GM12878 (cell line): Measurements from ENCODE around the gene RASA4B. TPM values are rescaled to one million over a fixed set of nuclear protein-coding genes. Genes with fewer than 3 reads are reported as not detected.
A peak's percentile ranks its signal among the peaks of the same experiment; 100 is the strongest.

ENCODE experiments used
- ATAC-seq: fragments of 200-7000 bp; cut with Tn5 transposase; 3 replicates; pipeline ENCODE4 v1.9.1; 2020; ENCODE audit warnings: mild to moderate bottlenecking, moderate library complexity
- BruUV-seq: library from RNA; stranded (reverse); fragments of 400-500 nt; replicated peaks from 2 replicates; lab custom pipeline; 2021; lab: Mats Ljungman, UMichigan
- CTCF ChIA-PET: fragments of 300-600 bp; sonication (Branson Sonifier 250); formaldehyde crosslinking; extraction: SDS; loops from one replicate; lab custom pipeline; 2021; ENCODE audit warnings: inconsistent platforms; lab: Yijun Ruan, JAX
- POLR2A ChIA-PET: fragments of 350-600 bp; formaldehyde crosslinking; extraction: SDS; loops from one replicate; lab custom pipeline; 2021; ENCODE audit warnings: inconsistent platforms; lab: Charles Lee
- RAD21 ChIA-PET: fragments of 300-600 bp; sonication (Branson Sonifier 250); formaldehyde crosslinking; loops from one replicate; lab custom pipeline; 2023; ENCODE audit warnings: antibody characterized with exemption; ENCODE audit not compliant: unreplicated experiment; lab: Charles Lee
- SMC1A ChIA-PET: fragments of 300-600 bp; sonication (Branson Sonifier 250); formaldehyde crosslinking; loops from one replicate; lab custom pipeline; 2023; ENCODE audit not compliant: unreplicated experiment, uncharacterized antibody; lab: Charles Lee
- DNase-seq: peaks from one replicate; pipeline ENCODE4 v3.0.0-alpha.2; 2011; ENCODE audit warnings: low read depth, low spot score
- FAIRE-seq: peaks from 3 replicates; lab custom pipeline; 2011; peaks lifted over from hg19 to GRCh38; lab: Jason Lieb, UNC
- H2AFZ ChIP-seq: 2 replicates; pipeline ENCODE4 v1.6.0; 2011; ENCODE audit warnings: low read depth, low read length, control low read depth; ENCODE audit not compliant: control insufficient read depth
- H3K27ac ChIP-seq: 2 replicates; pipeline ENCODE4 v1.5.1; 2011; ENCODE audit warnings: control low read depth; ENCODE audit not compliant: control insufficient read depth, insufficient read depth
- H3K27me3 ChIP-seq, 2 experiments: replicated peaks in 1 of 2; 2 replicates each; pipeline versions ENCODE4 v1.6.0 to v1.6.1; 2011; ENCODE audit warnings: low read length in 1 of 2; ENCODE audit not compliant: control insufficient read depth in 2 of 2, insufficient read depth in 2 of 2
- H3K36me3 ChIP-seq, 2 experiments: 2 replicates each; pipeline ENCODE4 v1.5.1; 2011; ENCODE audit warnings: low read length in 1 of 2; ENCODE audit not compliant: control insufficient read depth in 2 of 2, insufficient read depth in 2 of 2
- H3K4me1 ChIP-seq: 2 replicates; pipeline ENCODE4 v1.6.1; 2011; ENCODE audit warnings: mild to moderate bottlenecking, low read length, moderate library complexity, mixed read lengths; ENCODE audit not compliant: control insufficient read depth, insufficient read depth
- H3K4me2 ChIP-seq: 2 replicates; pipeline ENCODE4 v1.6.0; 2011; ENCODE audit warnings: control low read depth; ENCODE audit not compliant: control insufficient read depth, insufficient read depth
- H3K4me3 ChIP-seq: fragments of 200-600 bp; sonication (generic); 2 replicates; pipeline ENCODE4 v1.5.1; 2016
- H3K79me2 ChIP-seq: 2 replicates; pipeline ENCODE4 v1.6.0; 2011; ENCODE audit warnings: low read length; ENCODE audit not compliant: control insufficient read depth, insufficient read depth
- H3K9ac ChIP-seq: 2 replicates; pipeline ENCODE4 v1.8.0; 2011; ENCODE audit warnings: low read length, control low read depth, mixed read lengths; ENCODE audit not compliant: control insufficient read depth, insufficient read depth
- H3K9me3 ChIP-seq: replicated peaks from 3 replicates; pipeline ENCODE4 v1.5.1; 2011; ENCODE audit warnings: mild to moderate bottlenecking, low read length; ENCODE audit not compliant: control insufficient read depth, insufficient read depth
- H4K20me1 ChIP-seq: 2 replicates; pipeline ENCODE4 v1.6.0; 2011; ENCODE audit not compliant: control insufficient read depth, insufficient read depth
- BCL11A ChIP-seq: IDR thresholded peaks from 2 replicates; pipeline ENCODE4 v1.6.1; 2011; ENCODE audit warnings: low read depth, low read length
- BHLHE40 ChIP-seq, 2 experiments: fragments of 450-650 bp in 1 of 2; IDR thresholded peaks; 2 replicates each; pipeline ENCODE4 v1.6.1; 2011 to 2017; ENCODE audit warnings: low read depth in 2 of 2, borderline replicate concordance in 1 of 2, improper control_type of control experiment in 1 of 2, low read length in 1 of 2, mild to moderate bottlenecking in 1 of 2
- CHD2 ChIP-seq: IDR thresholded peaks from 2 replicates; pipeline ENCODE4 v1.6.1; 2011; ENCODE audit warnings: low read depth, low read length, improper control_type of control experiment, borderline replicate concordance
- ETV6 ChIP-seq, 2 experiments: fragments of 450-650 bp in 1 of 2; IDR thresholded peaks in 1 of 2; conservative IDR thresholded peaks in 1 of 2; 2 replicates each; pipeline ENCODE4 v1.6.1; 2014; ENCODE audit warnings: antibody characterized with exemption in 1 of 2, borderline replicate concordance in 1 of 2, low read depth in 1 of 2, mild to moderate bottlenecking in 1 of 2, moderate library complexity in 1 of 2
- FOXM1 ChIP-seq: IDR thresholded peaks from 2 replicates; pipeline ENCODE4 v1.6.1; 2012; ENCODE audit warnings: low read depth, mild to moderate bottlenecking, inconsistent platforms, low read length, moderate library complexity
- GABPA ChIP-seq: IDR thresholded peaks from 2 replicates; pipeline ENCODE4 v1.6.1; 2014; ENCODE audit warnings: antibody characterized with exemption, low read depth, mild to moderate bottlenecking, inconsistent platforms
- GATAD2B ChIP-seq: fragments of 450-650 bp; conservative IDR thresholded peaks from 2 replicates; pipeline ENCODE4 v1.6.1; 2017; ENCODE audit warnings: low read depth, mild to moderate bottlenecking, moderate library complexity
- JUNB ChIP-seq: IDR thresholded peaks from 2 replicates; pipeline ENCODE4 v1.6.1; 2016; ENCODE audit warnings: antibody characterized with exemption, mild to moderate bottlenecking
- MLLT1 ChIP-seq: fragments of 450-650 bp; IDR thresholded peaks from 2 replicates; pipeline ENCODE4 v1.6.1; 2016; ENCODE audit warnings: mild to moderate bottlenecking
- MYC ChIP-seq: IDR thresholded peaks from 2 replicates; pipeline ENCODE4 v1.6.1; 2011; ENCODE audit warnings: mild to moderate bottlenecking, low read length, moderate library complexity, inconsistent platforms; ENCODE audit not compliant: insufficient read depth, insufficient replicate concordance, insufficient read length, severe bottlenecking
- PAX5 ChIP-seq: IDR thresholded peaks from 2 replicates; pipeline ENCODE4 v1.6.1; 2011; ENCODE audit warnings: low read depth, low read length, borderline replicate concordance
- SPI1 ChIP-seq: IDR thresholded peaks from 2 replicates; pipeline ENCODE4 v1.6.1; 2011; ENCODE audit warnings: low read depth, mild to moderate bottlenecking, low read length, moderate library complexity, borderline replicate concordance; ENCODE audit not compliant: insufficient read depth
- SUZ12 ChIP-seq: fragments of 200-600 bp; sonication (generic); IDR thresholded peaks from one replicate; pipeline ENCODE4 v1.6.1; 2018; ENCODE audit warnings: antibody characterized with exemption, mild to moderate bottlenecking; ENCODE audit not compliant: unreplicated experiment
- TAF1 ChIP-seq: IDR thresholded peaks from 2 replicates; pipeline ENCODE4 v1.6.1; 2011; ENCODE audit warnings: mild to moderate bottlenecking, low read depth, low read length, borderline replicate concordance
- TCF3 ChIP-seq: IDR thresholded peaks from 2 replicates; pipeline ENCODE4 v1.6.1; 2012; ENCODE audit warnings: low read depth, mild to moderate bottlenecking, low read length, borderline replicate concordance; ENCODE audit not compliant: insufficient read depth
- WGBS: methylation state at CpG from one replicate; pipeline ENCODE4 v1.1.6; 2016; ENCODE audit warnings: low lambda C conversion rate; ENCODE audit not compliant: insufficient replicate concordance, insufficient coverage; ENCODE audit errors: missing lambda C conversion rate; 5-methylcytosine and 5-hydroxymethylcytosine counted together
- in situ Hi-C: fragments of 300-500 bp; cut with MboI; formaldehyde crosslinking; loops from 9 replicates; pipeline ENCODE4 v1.14.3; 2018; ENCODE audit warnings: mixed read lengths
- intact Hi-C: fragments of 100-400 bp; cut with micrococcal nuclease; formaldehyde crosslinking; loops from one replicate; pipeline ENCODE4 v1.14.2; 2022; ENCODE audit not compliant: unreplicated experiment
- polyA plus RNA-seq, 11 experiments: library from polyadenylated mRNA; depleted of rRNA in 4 of 11; unstranded in 6 of 11; stranded (reverse) in 5 of 11; fragments of >200 nt; fragmentation: Nextera tagmentation in 4 of 11; fragmentation: Illumina TruSeq in 1 of 11; extraction: Ambion mirVana in 4 of 11; extraction: Trizol in 1 of 11; gene quantifications; 1 replicate in 1 of 11; 2 replicates in 10 of 11; pipeline versions ENCODE4 v1.2.1 to v1.2.3, GENCODE V29; 2011 to 2016; ENCODE audit warnings: inconsistent platforms in 2 of 11, missing spikeins in 2 of 11, low read depth in 1 of 11
- total RNA-seq, 4 experiments: library from RNA; depleted of rRNA in 3 of 4; stranded (reverse); fragments of >200 nt in 3 of 4; fragmentation: Illumina TruSeq in 1 of 4; extraction: Trizol in 1 of 4; gene quantifications; 2 replicates each; pipeline versions ENCODE4 v1.2.1 to v1.2.3, GENCODE V29; 2013 to 2021

The RASA4B gene
- total and polyA plus RNA-seq, 10 of the 15 experiments (the other 5 are each of a cell fraction or from before 2014, with no cell fraction given): 0.10 to 16.4 (median 6.4) TPM

- TF ChIP-seq GATAD2B: peak; percentile 65; the same call in 1 of the 2 replicates
- TF ChIP-seq TAF1: peak; percentile 77; the same call in 1 of the 2 replicates
- TF ChIP-seq CHD2: peak; percentile 53
- no peak for TF ChIP-seq BCL11A
- TF ChIP-seq SPI1: peak; percentile 42; the same call in 1 of the 2 replicates
Observed at GRCh38 chr7:102464577-102465280, 52.8 kb downstream of the RASA4B start, which contains the start of the genes ALKBH4 and LRWD1 (continued).

- Histone ChIP-seq H4K20me1 (no peaks in the 10 kb centered on the region), H3K9ac (peak overlapping the region; percentile 98), H3K36me3 (peaks cover 5 to 11% of the 10 kb centered on the region in 2 experiments; a peak in 3 of 4 replicates), H3K4me2 (peak overlapping the region; percentile 92), H3K79me2 (peaks cover 33% of the 10 kb centered on the region), H3K27ac (peak overlapping the region; percentile 89), H3K4me3 (peak overlapping the region; percentile 93), H2AFZ (peak overlapping the region; percentile 99), H3K4me1 (peaks cover 15% of the 10 kb centered on the region), H3K27me3 (no peaks in the 10 kb centered on the region), H3K9me3 (no peaks in the 10 kb centered on the region)
- SMC1A ChIA-PET: interaction anchor here (0.8 to 3.2 kb wide), 5 partner anchors 18 to 68 kb away, joined by 3 to 18 read pairs (median 3); partner anchors contain the start of gene PRKRIP1
- in situ Hi-C loops (no loop called here), intact Hi-C loops (no loop called here)
- CTCF ChIA-PET: interaction anchor here (1.0 to 7.0 kb wide), 6 partner anchors 13 to 61 kb away, joined by 3 to 94 read pairs (median 11); partner anchors contain the start of gene POLR2J
- no peak for ATAC-seq
- POLR2A ChIA-PET: interaction anchor here (0.6 to 2.4 kb wide), 7 partner anchors 19 to 559 kb away, joined by 3 to 9 read pairs (median 4); partner anchors contain the start of gene ORAI2
- 22% methylated on average over 24 of the region's 24 CpGs for WGBS
- peak; percentile 35 for FAIRE-seq
- RAD21 ChIA-PET: interaction anchor here (0.6 to 1.6 kb wide), 8 partner anchors 18 to 185 kb away, joined by 3 to 11 read pairs (median 3); no protein-coding TSS in a partner anchor
- BruUV-seq: TSS peak; percentile 64
- TF ChIP-seq GABPA: no peak
- TF ChIP-seq ETV6 (conservative IDR thresholded peaks at IDR 0.05 in 1 of 2, IDR thresholded peaks at IDR 0.05 in 1 of 2; ENCODE audit: borderline replicate concordance in 1 of 2, low read depth in 1 of 2): no peak
- no peak for TF ChIP-seq FOXM1
- 0 out of 2 replicates have a peak, but pooled peaks have one; percentile 18 for TF ChIP-seq MLLT1
- 0 out of 2 replicates have a peak, but pooled peaks have one; percentile 1 for TF ChIP-seq PAX5
- TF ChIP-seq MYC: no peak
- TF ChIP-seq TCF3: no peak
- TF ChIP-seq JUNB: no peak
- TF ChIP-seq BHLHE40 (IDR thresholded peaks at IDR 0.05; ENCODE audit: borderline replicate concordance in 1 of 2, low read depth in 2 of 2, low read length in 1 of 2): no peak
- no peak for TF ChIP-seq SUZ12
- no peak for TF ChIP-seq BCL11A
- no peak for DNase-seq
Observed at GRCh38 chr7:102463841-102464576, 53.6 kb downstream of the RASA4B start.
